Measurements from ENCODE around the gene IGSF10. TPM values are rescaled to one million over a fixed set of nuclear protein-coding genes. Genes with fewer than 3 reads are reported as not detected.

IGSF10 gene
- polyA plus RNA-seq, 1 donor (not counting 4 experiments of a cell fraction or from before 2014, with no cell fraction given): under 0.01 TPM

- FAIRE-seq (peak; percentile 68), DNase-seq (ENCODE audit: low read depth, low spot score) (no peak)
Observed at GRCh38 chr3:151439652-151440125, 21.2 kb downstream of the IGSF10 start.

GRCh38 chr3:151437906-151438305 lies 23.0 kb downstream of the IGSF10 start:
- Histone ChIP-seq H3K9ac (ENCODE audit: control insufficient read depth, extremely low read depth, insufficient read depth, low read length) (no peak overlapping the region), H3K27me3 (ENCODE audit: control insufficient read depth, extremely low read depth, insufficient read depth, low read length) (no peaks in the 10 kb centered on the region), H3K9me3 (ENCODE audit: control insufficient read depth, low read depth, low read length) (no peaks in the 10 kb centered on the region), H3K4me2 (ENCODE audit: control insufficient read depth, extremely low read depth, insufficient read depth, low read depth, low read length) (no peak overlapping the region), H3K27ac (ENCODE audit: control insufficient read depth, insufficient read depth, low read length) (no peak overlapping the region), H3K36me3 (ENCODE audit: control insufficient read depth in 2 of 2, extremely low read depth in 1 of 2, insufficient read depth in 2 of 2, low read length in 2 of 2) (no peaks in the 10 kb centered on the region), H3K4me3 (ENCODE audit: control insufficient read depth in 2 of 3, extremely low read depth in 1 of 3, insufficient read depth in 2 of 3, low read depth in 1 of 3, low read length in 3 of 3) (no peak overlapping the region), H4K20me1 (ENCODE audit: control insufficient read depth, extremely low read depth, insufficient read depth, low read length) (no peaks in the 10 kb centered on the region), H3K4me1 (ENCODE audit: control insufficient read depth, extremely low read depth, insufficient read depth, low read length) (peaks cover 6% of the 10 kb centered on the region), H3K9me1 (ENCODE audit: control insufficient read depth, extremely low read depth, insufficient read depth, low read length) (no peaks in the 10 kb centered on the region), H2AFZ (ENCODE audit: control insufficient read depth, low read length) (no peak overlapping the region), H3K79me2 (ENCODE audit: control insufficient read depth, insufficient read depth, low read length) (no peaks in the 10 kb centered on the region)
- FAIRE-seq (no peak), DNase-seq (ENCODE audit: low read depth, low spot score) (no peak)
- dilution Hi-C loops (cut with MboI; ENCODE audit: extremely low pct_ligation_motif_present, low sequenced_read_pairs): no loop called here
- TF ChIP-seq CTCF (optimal IDR thresholded peaks at IDR 0.05 in 1 of 3, IDR thresholded peaks at IDR 0.05 in 1 of 3, conservative IDR thresholded peaks at IDR 0.05 in 1 of 3; ENCODE audit: extremely low read depth in 1 of 3, insufficient read depth in 2 of 3, low read length in 3 of 3) (no peak), EZH2 (IDR thresholded peaks at IDR 0.05; ENCODE audit: low read length) (no peak)

More at GRCh38 chr3:151439652-151440125, 21.2 kb downstream of the IGSF10 start:
- Histone ChIP-seq H4K20me1 (ENCODE audit: control insufficient read depth, extremely low read depth, insufficient read depth, low read length) (no peaks in the 10 kb centered on the region), H3K36me3 (ENCODE audit: control insufficient read depth in 2 of 2, extremely low read depth in 1 of 2, insufficient read depth in 2 of 2, low read length in 2 of 2) (no peaks in the 10 kb centered on the region), H3K4me3 (ENCODE audit: control insufficient read depth in 2 of 3, extremely low read depth in 1 of 3, insufficient read depth in 2 of 3, low read depth in 1 of 3, low read length in 3 of 3) (no peak overlapping the region), H3K9ac (ENCODE audit: control insufficient read depth, extremely low read depth, insufficient read depth, low read length) (no peak overlapping the region), H3K79me2 (ENCODE audit: control insufficient read depth, insufficient read depth, low read length) (no peaks in the 10 kb centered on the region), H2AFZ (ENCODE audit: control insufficient read depth, low read length) (no peak overlapping the region), H3K27me3 (ENCODE audit: control insufficient read depth, extremely low read depth, insufficient read depth, low read length) (no peaks in the 10 kb centered on the region), H3K9me3 (ENCODE audit: control insufficient read depth, low read depth, low read length) (no peaks in the 10 kb centered on the region), H3K4me2 (ENCODE audit: control insufficient read depth, extremely low read depth, insufficient read depth, low read depth, low read length) (no peak overlapping the region), H3K4me1 (ENCODE audit: control insufficient read depth, extremely low read depth, insufficient read depth, low read length) (peaks cover under 1% of the 10 kb centered on the region), H3K27ac (ENCODE audit: control insufficient read depth, insufficient read depth, low read length) (no peak overlapping the region), H3K9me1 (ENCODE audit: control insufficient read depth, extremely low read depth, insufficient read depth, low read length) (no peaks in the 10 kb centered on the region)
- TF ChIP-seq EZH2 (IDR thresholded peaks at IDR 0.05; ENCODE audit: low read length) (no peak), CTCF (optimal IDR thresholded peaks at IDR 0.05 in 1 of 3, IDR thresholded peaks at IDR 0.05 in 1 of 3, conservative IDR thresholded peaks at IDR 0.05 in 1 of 3; ENCODE audit: extremely low read depth in 1 of 3, insufficient read depth in 2 of 3, low read length in 3 of 3) (peak; percentile 41 to 68 (median 65))
- dilution Hi-C loops (cut with MboI; ENCODE audit: extremely low pct_ligation_motif_present, low sequenced_read_pairs): no loop called here
